HG03159 (cell line): ENCODE data around the gene TNFRSF12A.

ENCODE experiments used
- ATAC-seq: cut with Tn5 transposase; IDR thresholded peaks from one replicate; pipeline ENCODE4 v1.9.1; 2021; ENCODE audit warnings: mild to moderate bottlenecking, moderate library complexity; ENCODE audit not compliant: unreplicated experiment

The TNFRSF12A gene

GRCh38 chr16:3025032-3026002 is 5.1 kb downstream of the TNFRSF12A start:
- ATAC-seq: no peak

GRCh38 chr16:3026003-3026378 is 5.8 kb downstream of the TNFRSF12A start:
- no peak for ATAC-seq

- no peak for ATAC-seq
Observed at GRCh38 chr16:3026609-3027488, 6.7 kb downstream of the TNFRSF12A start.

- no peak for ATAC-seq
Observed at GRCh38 chr16:3027489-3027795, 7.3 kb downstream of the TNFRSF12A start.

GRCh38 chr16:3027983-3028715 is 8.0 kb downstream of the TNFRSF12A start:
- ATAC-seq: no peak

- ATAC-seq: no peak
Observed at GRCh38 chr16:3028716-3029319, 8.7 kb downstream of the TNFRSF12A start.

GRCh38 chr16:3029491-3030221 is 9.5 kb downstream of the TNFRSF12A start:
- no peak for ATAC-seq

GRCh38 chr16:3030222-3031212 is 10.3 kb downstream of the TNFRSF12A start:
- no peak for ATAC-seq

GRCh38 chr16:3032624-3033023 is 12.5 kb downstream of the TNFRSF12A start:
- ATAC-seq: no peak

- ATAC-seq: no peak
Observed at GRCh38 chr16:3035289-3035971, 15.3 kb downstream of the TNFRSF12A start.

- no peak for ATAC-seq
Observed at GRCh38 chr16:3035972-3036725, 16.0 kb downstream of the TNFRSF12A start.

GRCh38 chr16:3036726-3037315 is 16.7 kb downstream of the TNFRSF12A start, which contains the start of gene BICDL2:
BICDL2 (minus strand) TSS chr16:3036944; CDS start chr16:3035496, 1,448 bp downstream.
- ATAC-seq: no peak

GRCh38 chr16:3038256-3038655 is 18.1 kb downstream of the TNFRSF12A start:
- ATAC-seq: no peak

GRCh38 chr16:3038896-3039295 is 18.7 kb downstream of the TNFRSF12A start:
- no peak for ATAC-seq

GRCh38 chr16:3042376-3042775 is 22.2 kb downstream of the TNFRSF12A start:
- no peak for ATAC-seq

GRCh38 chr16:3044708-3045107 is 24.5 kb downstream of the TNFRSF12A start:
- no peak for ATAC-seq
